ENCODE measurements around the gene RGL2.
A peak's percentile ranks its signal among the peaks of the same experiment; 100 is the strongest.
"Not testable (repeated sequence)": the region's sequence is repeated elsewhere in the genome, so short reads cannot be mapped to it uniquely, and the experiment has no call there.

Gene RGL2

DNA sequence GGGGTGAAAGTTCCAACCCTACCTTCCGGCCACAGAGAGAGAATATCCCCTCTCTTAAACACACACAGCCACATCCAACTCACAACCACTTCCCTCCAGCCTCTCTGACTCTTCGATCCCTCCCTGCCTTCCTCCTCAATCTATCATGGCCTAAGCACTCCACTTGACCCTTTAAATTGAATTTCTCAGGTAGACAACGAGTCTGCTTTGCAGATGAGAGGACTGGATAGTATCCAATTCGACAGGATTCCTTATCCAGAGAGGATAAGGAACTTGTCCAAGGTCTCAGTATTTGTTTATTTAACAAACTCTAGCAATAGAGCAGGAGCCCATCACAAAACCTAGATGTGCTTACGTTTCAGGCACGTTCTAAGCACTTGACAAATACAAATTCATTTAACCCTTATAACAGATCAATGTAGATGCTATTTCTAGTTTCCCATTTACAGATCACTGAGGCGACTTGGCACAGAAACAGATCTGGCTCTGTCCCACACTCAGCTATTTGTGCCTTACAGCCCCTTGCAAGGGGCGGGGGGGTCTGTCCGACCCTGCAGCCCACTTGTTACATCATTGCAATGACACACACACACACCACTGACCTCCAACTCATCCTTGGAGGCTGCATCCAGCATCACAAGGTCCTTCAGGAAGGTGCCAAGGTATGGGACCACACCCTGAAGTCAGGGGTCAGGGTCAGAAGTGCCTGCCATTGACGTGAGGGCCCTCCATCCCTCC is 4.5 kb downstream of the RGL2 start:
- DNase-seq (ENCODE audit: low spot score): no peak

DNA sequence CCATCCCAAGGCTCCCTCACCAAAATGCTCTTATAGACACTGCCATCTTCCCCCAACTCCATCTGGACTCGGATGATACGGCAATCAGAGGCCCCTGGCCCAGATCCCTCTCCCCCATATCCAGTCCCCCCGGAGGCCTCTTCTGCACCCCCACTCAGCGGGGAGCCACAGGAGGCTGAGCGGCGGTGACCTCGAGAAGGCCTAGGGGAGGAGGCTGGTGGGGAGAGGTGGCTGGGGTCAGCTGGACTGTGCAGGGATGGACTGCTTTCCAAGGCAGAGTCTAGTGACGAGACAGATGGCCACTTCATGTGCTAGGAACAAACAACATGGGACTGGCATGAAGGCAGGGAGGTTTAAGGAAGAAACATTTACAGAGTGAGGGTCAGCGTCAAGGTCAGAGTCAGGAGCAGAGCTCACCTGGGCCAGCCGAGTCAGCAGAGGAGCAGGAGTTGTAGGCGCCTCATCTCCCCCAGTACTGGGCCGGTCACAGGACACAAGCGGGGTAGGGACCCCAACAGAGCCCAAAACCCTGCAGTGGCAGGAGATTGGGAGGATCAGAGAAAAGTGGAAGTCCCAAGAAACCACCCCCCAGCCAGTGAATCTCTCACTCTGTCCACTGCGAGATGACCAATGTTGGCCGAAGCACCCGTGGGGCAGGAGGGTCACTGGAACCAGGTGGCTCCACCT is 5.6 kb downstream of the RGL2 start:
- DNase-seq (ENCODE audit: low spot score): no peak

GRCh38 chr6:33290459-33290858 is 8.3 kb downstream of the RGL2 start:
- no peak for DNase-seq (ENCODE audit: low spot score)

- no peak for DNase-seq (ENCODE audit: low spot score)
Measured at GRCh38 chr6:33289784-33290315, 8.9 kb downstream of the RGL2 start.

DNA sequence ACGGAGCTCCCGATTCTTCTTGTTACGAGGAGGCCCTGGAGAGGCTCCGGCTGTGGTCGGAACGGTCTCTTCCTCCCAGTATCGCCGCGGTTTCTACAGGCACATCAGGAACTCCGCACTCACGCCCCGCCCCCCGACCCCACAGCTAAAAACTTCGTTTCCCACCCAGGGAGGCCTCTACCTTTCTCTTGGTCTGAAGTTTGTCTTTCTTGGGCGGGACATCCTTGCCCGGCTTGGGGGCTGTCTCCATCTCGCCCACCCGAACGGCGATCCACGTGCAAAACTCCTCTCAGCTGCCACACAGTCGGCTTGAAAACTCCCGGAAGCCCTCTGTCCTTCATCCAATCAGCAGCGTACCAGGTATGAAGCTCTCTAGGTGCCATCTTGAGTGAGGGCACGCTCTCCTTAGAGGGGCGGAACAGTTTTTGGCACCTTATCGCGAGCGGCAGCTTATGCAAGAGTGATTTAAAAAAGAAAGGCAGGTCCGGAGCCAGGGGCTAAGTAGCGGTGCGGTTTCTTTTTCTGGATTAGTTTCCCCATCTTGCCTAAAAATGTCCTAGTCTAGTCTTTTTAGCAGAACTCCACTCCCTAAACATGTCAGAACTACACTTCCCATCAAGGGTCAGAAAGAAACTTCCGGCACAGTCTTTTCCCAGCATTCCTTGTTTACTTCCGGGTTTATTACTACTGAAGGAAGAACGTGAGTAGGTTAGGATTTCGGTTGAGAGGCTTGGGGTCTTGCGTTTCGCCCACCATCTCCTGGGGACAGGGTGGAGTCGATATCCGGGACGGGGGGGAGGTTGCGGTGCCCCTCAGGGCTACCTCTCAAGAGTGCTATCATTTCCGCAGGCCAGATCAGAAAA is 9.6 kb downstream of the RGL2 start, which contains the start of the genes PFDN6 and WDR46:
PFDN6 (plus strand) TSS at position 681 of the 863 bp plus-strand sequence. CDS start 256 bp downstream, outside the sequence.
WDR46 (minus strand) TSS at position 319 of the 863 bp plus-strand sequence; CDS start at position 250, 69 bp downstream.
- DNase-seq (ENCODE audit: low spot score): peak; percentile 90

- no peak for DNase-seq (ENCODE audit: low spot score)
Measured at GRCh38 chr6:33288141-33288920, 10.4 kb downstream of the RGL2 start.

DNA sequence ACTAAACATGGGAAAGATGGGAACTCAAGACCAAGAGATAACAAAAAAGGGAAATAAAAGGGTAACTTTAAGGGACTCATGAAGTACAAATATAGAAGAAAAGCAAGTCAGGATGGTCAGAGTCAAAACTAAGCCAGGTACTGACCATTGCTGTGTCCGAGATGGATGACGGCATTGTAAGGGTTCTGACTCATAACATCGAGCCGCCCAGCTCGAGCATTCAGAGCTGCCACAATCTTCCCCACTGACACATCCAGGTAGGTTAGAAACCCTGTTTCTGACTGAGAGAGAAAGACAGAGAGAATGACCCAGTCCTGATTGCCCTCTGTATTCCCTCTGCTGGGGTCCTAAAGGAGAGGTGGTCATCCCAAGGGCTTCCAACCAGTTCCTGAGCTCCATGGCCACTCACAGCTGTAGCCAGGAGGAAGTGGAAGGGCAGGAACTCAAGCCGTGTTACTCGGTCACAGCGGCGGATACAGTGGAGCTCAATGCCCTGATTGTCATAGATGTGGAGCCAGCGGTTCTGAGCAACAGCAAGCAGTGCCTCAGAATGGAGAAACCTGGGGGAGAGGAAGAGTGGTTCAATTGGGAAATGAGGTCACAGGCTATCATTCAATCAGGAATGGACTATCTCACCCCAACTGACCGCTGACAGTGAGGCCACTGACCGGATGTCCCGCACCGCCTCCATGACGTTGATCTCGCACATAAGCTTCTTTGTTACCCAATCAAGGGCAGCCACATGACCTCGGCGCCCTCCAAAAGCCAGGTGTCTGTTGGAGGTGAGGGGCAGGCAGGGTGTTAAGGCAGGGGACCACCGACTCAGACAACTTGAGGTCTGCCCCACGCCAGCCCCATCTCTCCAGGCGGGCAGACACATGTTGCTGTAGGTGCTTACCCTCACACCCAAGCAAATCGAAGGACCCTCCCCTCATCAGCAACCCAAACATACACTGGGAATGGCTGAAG is 11.5 kb downstream of the RGL2 start:
- DNase-seq (ENCODE audit: low spot score): no peak

- not testable (repeated sequence) for DNase-seq (ENCODE audit: low spot score)
Measured at GRCh38 chr6:33285214-33285613, 13.5 kb downstream of the RGL2 start.

- DNase-seq (ENCODE audit: low spot score): no peak
Measured at GRCh38 chr6:33280539-33280938, 18.2 kb downstream of the RGL2 start.

DNA sequence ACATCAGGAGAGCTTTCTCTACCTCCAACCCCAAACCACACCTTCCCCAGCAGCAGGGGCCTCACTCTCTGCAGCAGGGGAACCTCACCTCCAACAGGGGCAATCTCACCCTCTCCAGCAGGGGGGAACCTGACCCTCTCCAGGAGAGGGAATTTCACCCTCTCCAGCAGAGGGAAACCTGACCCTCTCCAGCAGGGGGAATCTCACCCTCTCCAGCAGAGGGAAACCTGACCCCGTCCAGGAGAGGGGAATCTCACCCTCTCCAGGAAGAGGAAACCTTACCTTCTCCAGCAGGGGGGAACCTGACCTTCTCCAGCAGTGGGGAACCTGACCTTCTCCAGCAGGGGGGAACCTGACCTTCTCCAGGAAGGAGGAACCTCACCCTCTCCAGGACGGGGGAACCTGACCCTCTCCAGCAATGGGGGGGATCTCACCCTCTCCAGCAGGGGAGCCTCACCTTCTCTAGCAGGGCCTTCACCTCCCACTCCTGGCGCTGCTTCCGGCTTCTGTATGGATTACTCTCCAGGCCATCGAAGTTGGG is 18.7 kb downstream of the RGL2 start:
- DNase-seq (ENCODE audit: low spot score): no peak

- DNase-seq (ENCODE audit: low spot score): no peak
Measured at GRCh38 chr6:33279257-33279695, 19.5 kb downstream of the RGL2 start.

DNA sequence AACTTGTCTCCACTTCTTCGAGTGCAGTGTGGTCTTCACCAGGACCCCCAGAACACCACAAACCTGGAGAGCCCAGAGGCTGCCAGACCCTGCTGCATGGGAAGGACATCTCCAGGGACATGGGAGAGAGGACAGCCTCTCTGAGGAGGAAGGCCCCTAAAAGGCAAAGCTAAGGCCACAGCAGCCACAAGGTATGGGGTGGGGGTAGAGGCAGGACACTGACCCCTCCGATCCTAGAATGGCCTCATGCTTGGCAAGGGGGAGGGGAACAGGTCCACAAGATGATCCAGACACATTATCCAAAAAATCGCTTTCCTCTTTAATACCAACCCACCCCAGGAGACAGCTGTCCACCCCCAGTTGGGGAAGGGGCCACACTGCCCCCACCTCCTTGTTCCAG is 19.9 kb downstream of the RGL2 start:
- DNase-seq (ENCODE audit: low spot score): no peak

DNA sequence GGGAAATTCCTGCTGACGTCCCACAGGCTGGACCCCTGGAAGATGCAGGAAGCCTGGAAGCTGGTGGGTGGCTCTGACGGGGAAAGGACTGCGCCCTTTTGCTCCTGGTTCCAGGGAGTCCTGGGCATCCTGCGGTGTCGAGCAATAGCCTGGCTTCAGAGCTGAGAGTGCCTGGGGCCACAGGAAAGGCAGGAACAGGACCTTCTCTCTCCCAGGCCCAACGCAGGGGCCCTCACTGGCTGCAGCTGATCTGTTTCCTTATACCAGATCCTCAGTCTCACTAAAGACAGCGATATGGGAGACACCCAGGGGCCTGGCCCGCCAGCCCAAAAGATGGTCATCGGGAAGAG is 20.4 kb downstream of the RGL2 start:
- DNase-seq (ENCODE audit: low spot score): no peak

DNA sequence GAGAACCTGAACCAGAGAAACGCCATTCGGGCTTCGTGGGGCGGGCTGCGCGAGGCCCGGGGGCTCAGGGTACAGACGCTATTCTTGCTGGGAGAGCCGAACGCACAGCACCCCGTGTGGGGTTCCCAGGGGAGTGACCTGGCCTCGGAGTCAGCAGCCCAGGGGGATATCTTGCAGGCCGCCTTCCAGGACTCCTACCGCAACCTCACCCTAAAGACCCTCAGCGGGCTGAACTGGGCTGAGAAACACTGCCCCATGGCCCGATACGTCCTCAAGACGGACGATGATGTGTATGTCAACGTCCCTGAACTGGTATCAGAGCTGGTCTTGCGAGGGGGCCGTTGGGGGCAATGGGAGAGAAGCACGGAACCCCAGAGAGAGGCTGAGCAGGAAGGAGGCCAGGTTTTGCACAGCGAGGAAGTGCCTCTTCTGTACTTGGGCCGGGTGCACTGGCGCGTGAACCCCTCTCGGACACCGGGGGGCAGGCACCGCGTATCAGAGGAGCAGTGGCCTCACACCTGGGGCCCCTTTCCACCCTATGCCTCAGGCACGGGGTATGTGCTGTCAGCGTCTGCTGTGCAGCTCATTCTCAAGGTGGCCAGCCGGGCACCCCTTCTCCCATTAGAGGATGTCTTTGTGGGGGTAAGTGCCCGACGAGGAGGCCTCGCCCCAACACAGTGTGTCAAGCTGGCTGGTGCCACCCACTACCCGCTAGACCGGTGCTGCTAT is 20.9 kb downstream of the RGL2 start:
- DNase-seq (ENCODE audit: low spot score): peak; percentile 33

GRCh38 chr6:33276864-33277662 is 21.7 kb downstream of the RGL2 start, which contains the start of gene B3GALT4:
Gene B3GALT4 (plus strand): TSS chr6:33277123. CDS start chr6:33277420, 297 bp downstream.
- DNase-seq (ENCODE audit: low spot score): peak; percentile 83

GRCh38 chr6:33276581-33276863 is 22.2 kb downstream of the RGL2 start:
- no peak for DNase-seq (ENCODE audit: low spot score)

GRCh38 chr6:33275795-33276580 is 22.8 kb downstream of the RGL2 start:
- DNase-seq (ENCODE audit: low spot score): peak; percentile 33
